DND-41 (cell line): ENCODE data around the gene OSTM1.

Source experiments
- ATAC-seq: fragments of 200-7000 bp; cut with Tn5 transposase; 3 replicates; pipeline ENCODE4 v1.9.1; 2021; ENCODE audit warnings: low read depth; ENCODE audit not compliant: insufficient read depth
- DNase-seq: peaks from one replicate; pipeline ENCODE4 v3.0.0-alpha.2; 2020
- H2AFZ ChIP-seq: 2 replicates; pipeline ENCODE4 v1.6.0; 2012; ENCODE audit warnings: low read depth, low read length
- H3K27ac ChIP-seq: 2 replicates; pipeline ENCODE4 v1.5.1; 2012; ENCODE audit warnings: low read length, inconsistent platforms
- H3K27me3 ChIP-seq: fragments of 200-600 bp; sonication (generic); 2 replicates; pipeline ENCODE4 v1.6.0; 2012; ENCODE audit warnings: low read length, mild to moderate bottlenecking, inconsistent platforms; ENCODE audit not compliant: insufficient read depth, poor library complexity
- H3K36me3 ChIP-seq: 2 replicates; pipeline ENCODE4 v1.5.1; 2012; ENCODE audit warnings: low read length, inconsistent platforms; ENCODE audit not compliant: insufficient read depth
- H3K4me1 ChIP-seq: 2 replicates; pipeline ENCODE4 v1.5.1; 2012; ENCODE audit warnings: mild to moderate bottlenecking, low read length; ENCODE audit not compliant: insufficient read depth
- H3K4me2 ChIP-seq: 2 replicates; pipeline ENCODE4 v1.6.0; 2012; ENCODE audit warnings: mild to moderate bottlenecking, moderate library complexity, low read length, inconsistent platforms; ENCODE audit not compliant: insufficient read depth
- H3K4me3 ChIP-seq, 2 experiments: fragments of 200-600 bp in 1 of 2; shearing (Covaris generic) in 1 of 2; 2 replicates each; pipeline ENCODE4 v1.5.1; 2012 to 2016; ENCODE audit warnings: inconsistent platforms in 2 of 2, low read length in 2 of 2, mild to moderate bottlenecking in 2 of 2, low read depth in 1 of 2, moderate library complexity in 1 of 2
- H3K79me2 ChIP-seq: 2 replicates; pipeline ENCODE4 v1.6.0; 2012; ENCODE audit warnings: low read length, inconsistent platforms; ENCODE audit not compliant: insufficient read depth
- H3K9ac ChIP-seq: 2 replicates; pipeline ENCODE4 v1.6.0; 2012; ENCODE audit warnings: low read depth, mild to moderate bottlenecking, inconsistent platforms, low read length, moderate library complexity
- H3K9me3 ChIP-seq: 2 replicates; pipeline ENCODE4 v1.5.1; 2012; ENCODE audit warnings: low read length, moderate library complexity, mild to moderate bottlenecking, inconsistent platforms; ENCODE audit not compliant: insufficient read depth, severe bottlenecking
- H4K20me1 ChIP-seq: 2 replicates; pipeline ENCODE4 v1.6.0; 2012; ENCODE audit warnings: low read length; ENCODE audit not compliant: insufficient read depth
- CTCF ChIP-seq: IDR thresholded peaks from 2 replicates; pipeline ENCODE4 v1.5.1; 2012; ENCODE audit warnings: borderline replicate concordance, low read length, moderate library complexity, mild to moderate bottlenecking; ENCODE audit not compliant: poor library complexity, severe bottlenecking; ENCODE audit errors: extremely low read depth
- EZH2 ChIP-seq: IDR thresholded peaks from 3 replicates; pipeline ENCODE4 v1.6.1; 2012; ENCODE audit warnings: borderline replicate concordance, low read depth, mild to moderate bottlenecking, moderate library complexity, low read length, inconsistent platforms; ENCODE audit not compliant: severe bottlenecking

Gene OSTM1

GRCh38 chr6:108113557-108114519 lies 39.3 kb upstream of the OSTM1 start:
- H3K4me2 ChIP-seq: no peak overlapping the region
- H3K27ac ChIP-seq: no peak overlapping the region
- no peaks in the 10 kb centered on the region for H3K9me3 ChIP-seq
- TF ChIP-seq EZH2: no peak
- peak; percentile 64 for TF ChIP-seq CTCF
- no peaks in the 10 kb centered on the region for H3K36me3 ChIP-seq
- peaks cover 15% of the 10 kb centered on the region for H3K4me1 ChIP-seq
- no peaks in the 10 kb centered on the region for H3K79me2 ChIP-seq
- ATAC-seq: peak; percentile 47; the same call in 2 of the 3 replicates
- H4K20me1 ChIP-seq: no peaks in the 10 kb centered on the region
- H3K9ac ChIP-seq: no peak overlapping the region
- no peak overlapping the region for H2AFZ ChIP-seq
- DNase-seq: peak; percentile 38
- H3K27me3 ChIP-seq: peaks cover 39% of the 10 kb centered on the region
- no peak overlapping the region for H3K4me3 ChIP-seq

- ATAC-seq: no peak
- no peak overlapping the region for H3K4me3 ChIP-seq
- TF ChIP-seq EZH2: no peak
- TF ChIP-seq CTCF: no peak
- H3K9ac ChIP-seq: no peak overlapping the region
- no peaks in the 10 kb centered on the region for H3K79me2 ChIP-seq
- peaks cover 6% of the 10 kb centered on the region for H3K27me3 ChIP-seq
- no peak overlapping the region for H3K27ac ChIP-seq
- H3K36me3 ChIP-seq: no peaks in the 10 kb centered on the region
- H3K9me3 ChIP-seq: no peaks in the 10 kb centered on the region
- no peaks in the 10 kb centered on the region for H3K4me1 ChIP-seq
- no peak overlapping the region for H2AFZ ChIP-seq
- DNase-seq: no peak
- H4K20me1 ChIP-seq: no peaks in the 10 kb centered on the region
- H3K4me2 ChIP-seq: no peak overlapping the region
Observed at GRCh38 chr6:108108374-108108773, 33.8 kb upstream of the OSTM1 start.

- H3K9me3 ChIP-seq: no peaks in the 10 kb centered on the region
- H3K4me1 ChIP-seq: no peaks in the 10 kb centered on the region
- H3K27ac ChIP-seq: no peak overlapping the region
- H3K4me2 ChIP-seq: no peak overlapping the region
- H3K36me3 ChIP-seq: no peaks in the 10 kb centered on the region
- TF ChIP-seq EZH2: no peak
- TF ChIP-seq CTCF: no peak
- DNase-seq (no peak), ATAC-seq (no peak)
- H3K4me3 ChIP-seq: no peak overlapping the region
- no peaks in the 10 kb centered on the region for H3K79me2 ChIP-seq
- H3K27me3 ChIP-seq: no peaks in the 10 kb centered on the region
- no peak overlapping the region for H3K9ac ChIP-seq
- no peaks in the 10 kb centered on the region for H4K20me1 ChIP-seq
- no peak overlapping the region for H2AFZ ChIP-seq
Observed at GRCh38 chr6:108107102-108107501, 32.6 kb upstream of the OSTM1 start.
